ENCODE measurements around the gene ADAMTS12. TPM values are rescaled to one million over a fixed set of nuclear protein-coding genes. Genes with fewer than 3 reads are reported as not detected.

The ADAMTS12 gene
- total RNA-seq, 1 donor from 2014 or later = 0.54 TPM

GRCh38 chr5:33612386-33612785, 279.4 kb downstream of the ADAMTS12 start:
- TF ChIP-seq, protein P1, sequence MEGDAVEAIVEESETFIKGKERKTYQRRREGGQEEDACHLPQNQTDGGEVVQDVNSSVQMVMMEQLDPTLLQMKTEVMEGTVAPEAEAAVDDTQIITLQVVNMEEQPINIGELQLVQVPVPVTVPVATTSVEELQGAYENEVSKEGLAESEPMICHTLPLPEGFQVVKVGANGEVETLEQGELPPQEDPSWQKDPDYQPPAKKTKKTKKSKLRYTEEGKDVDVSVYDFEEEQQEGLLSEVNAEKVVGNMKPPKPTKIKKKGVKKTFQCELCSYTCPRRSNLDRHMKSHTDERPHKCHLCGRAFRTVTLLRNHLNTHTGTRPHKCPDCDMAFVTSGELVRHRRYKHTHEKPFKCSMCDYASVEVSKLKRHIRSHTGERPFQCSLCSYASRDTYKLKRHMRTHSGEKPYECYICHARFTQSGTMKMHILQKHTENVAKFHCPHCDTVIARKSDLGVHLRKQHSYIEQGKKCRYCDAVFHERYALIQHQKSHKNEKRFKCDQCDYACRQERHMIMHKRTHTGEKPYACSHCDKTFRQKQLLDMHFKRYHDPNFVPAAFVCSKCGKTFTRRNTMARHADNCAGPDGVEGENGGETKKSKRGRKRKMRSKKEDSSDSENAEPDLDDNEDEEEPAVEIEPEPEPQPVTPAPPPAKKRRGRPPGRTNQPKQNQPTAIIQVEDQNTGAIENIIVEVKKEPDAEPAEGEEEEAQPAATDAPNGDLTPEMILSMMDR (IDR thresholded peaks at IDR 0.05; ENCODE audit: partially characterized antibody, unreplicated experiment) = no peak
- no peak overlapping the region for H3K27ac Mint-ChIP-seq (ENCODE audit: unreplicated experiment)

GRCh38 chr5:33611877-33612276, 279.9 kb downstream of the ADAMTS12 start:
- no peak overlapping the region for H3K27ac Mint-ChIP-seq (ENCODE audit: unreplicated experiment)

More at GRCh38 chr5:33612386-33612785, 279.4 kb downstream of the ADAMTS12 start:
- no peak for DNase-seq
- H3K9me3 Mint-ChIP-seq (ENCODE audit: unreplicated experiment) = no peaks in the 10 kb centered on the region
- H3K36me3 Mint-ChIP-seq (ENCODE audit: unreplicated experiment) = no peaks in the 10 kb centered on the region
- H3K27me3 Mint-ChIP-seq (ENCODE audit: unreplicated experiment) = peaks cover 2% of the 10 kb centered on the region
- no peaks in the 10 kb centered on the region for H3K4me1 Mint-ChIP-seq (ENCODE audit: low read depth, unreplicated experiment)
- no peak overlapping the region for H3K4me3 Mint-ChIP-seq (ENCODE audit: unreplicated experiment)

GRCh38 chr5:33608344-33609041, 283.3 kb downstream of the ADAMTS12 start:
- TF ChIP-seq, protein P1 (IDR thresholded peaks at IDR 0.05; ENCODE audit: partially characterized antibody, unreplicated experiment) = no peak
- H3K27me3 Mint-ChIP-seq (ENCODE audit: unreplicated experiment) = peaks cover 2% of the 10 kb centered on the region
- no peak overlapping the region for H3K27ac Mint-ChIP-seq (ENCODE audit: unreplicated experiment)
- no peaks in the 10 kb centered on the region for H3K9me3 Mint-ChIP-seq (ENCODE audit: unreplicated experiment)
- H3K4me1 Mint-ChIP-seq (ENCODE audit: low read depth, unreplicated experiment) = no peaks in the 10 kb centered on the region
- no peak for DNase-seq
- H3K36me3 Mint-ChIP-seq (ENCODE audit: unreplicated experiment) = no peaks in the 10 kb centered on the region
- no peak overlapping the region for H3K4me3 Mint-ChIP-seq (ENCODE audit: unreplicated experiment)

More at GRCh38 chr5:33611877-33612276, 279.9 kb downstream of the ADAMTS12 start:
- peaks cover 2% of the 10 kb centered on the region for H3K27me3 Mint-ChIP-seq (ENCODE audit: unreplicated experiment)
- H3K4me1 Mint-ChIP-seq (ENCODE audit: low read depth, unreplicated experiment) = no peaks in the 10 kb centered on the region
- no peak overlapping the region for H3K4me3 Mint-ChIP-seq (ENCODE audit: unreplicated experiment)
- no peaks in the 10 kb centered on the region for H3K36me3 Mint-ChIP-seq (ENCODE audit: unreplicated experiment)
- H3K9me3 Mint-ChIP-seq (ENCODE audit: unreplicated experiment) = no peaks in the 10 kb centered on the region
- TF ChIP-seq, protein P1 (IDR thresholded peaks at IDR 0.05; ENCODE audit: partially characterized antibody, unreplicated experiment) = no peak
- DNase-seq = no peak

- Mint-ChIP-seq H3K4me1 (ENCODE audit: low read depth, unreplicated experiment) (no peaks in the 10 kb centered on the region), H3K9me3 (ENCODE audit: unreplicated experiment) (no peaks in the 10 kb centered on the region), H3K36me3 (ENCODE audit: unreplicated experiment) (no peaks in the 10 kb centered on the region), H3K27ac (ENCODE audit: unreplicated experiment) (no peak overlapping the region), H3K4me3 (ENCODE audit: unreplicated experiment) (no peak overlapping the region), H3K27me3 (ENCODE audit: unreplicated experiment) (no peaks in the 10 kb centered on the region)
- DNase-seq = no peak
- TF ChIP-seq, protein P1 (IDR thresholded peaks at IDR 0.05; ENCODE audit: partially characterized antibody, unreplicated experiment) = no peak
Observed at GRCh38 chr5:33604503-33604902, 287.3 kb downstream of the ADAMTS12 start.

- no peaks in the 10 kb centered on the region for H3K27me3 Mint-ChIP-seq (ENCODE audit: unreplicated experiment)
- H3K4me3 Mint-ChIP-seq (ENCODE audit: unreplicated experiment) = no peak overlapping the region
- TF ChIP-seq, protein P1 (IDR thresholded peaks at IDR 0.05; ENCODE audit: partially characterized antibody, unreplicated experiment) = no peak
- no peaks in the 10 kb centered on the region for H3K9me3 Mint-ChIP-seq (ENCODE audit: unreplicated experiment)
- H3K27ac Mint-ChIP-seq (ENCODE audit: unreplicated experiment) = no peak overlapping the region
- H3K4me1 Mint-ChIP-seq (ENCODE audit: low read depth, unreplicated experiment) = peaks cover 3% of the 10 kb centered on the region
- DNase-seq = no peak
- no peaks in the 10 kb centered on the region for H3K36me3 Mint-ChIP-seq (ENCODE audit: unreplicated experiment)
Observed at GRCh38 chr5:33601881-33602280, 289.9 kb downstream of the ADAMTS12 start.
